Mucosa of stomach (tissue), 1 donor: Measurements from ENCODE around the gene RDH12.
"Not testable (repeated sequence)": the region's sequence is repeated elsewhere in the genome, so short reads cannot be mapped to it uniquely, and the experiment has no call there.

Experiments used
- H3K27me3 ChIP-seq: one replicate; pipeline ENCODE4 v1.7.0; 2013; ENCODE audit warnings: mild to moderate bottlenecking, low read length; ENCODE audit not compliant: control insufficient read depth, insufficient read depth
- H3K36me3 ChIP-seq: one replicate; pipeline ENCODE4 v1.7.0; 2013; ENCODE audit warnings: low read length; ENCODE audit not compliant: control insufficient read depth, insufficient read depth
- H3K4me1 ChIP-seq: one replicate; pipeline ENCODE4 v1.7.0; 2013; ENCODE audit warnings: mild to moderate bottlenecking, low read length; ENCODE audit not compliant: control insufficient read depth, insufficient read depth
- H3K4me3 ChIP-seq: one replicate; pipeline ENCODE4 v1.7.0; 2013; ENCODE audit warnings: low read length
- H3K9ac ChIP-seq: one replicate; pipeline ENCODE4 v1.7.0; 2013; ENCODE audit warnings: mild to moderate bottlenecking, low read length, moderate library complexity
- H3K9me3 ChIP-seq: one replicate; pipeline ENCODE4 v1.7.0; 2013; ENCODE audit warnings: mild to moderate bottlenecking, low read length, moderate library complexity; ENCODE audit not compliant: control insufficient read depth
- donor health status: Pancreatic carcinoma.

Gene RDH12

GRCh38 chr14:67680121-67680602, 21.5 kb upstream of the RDH12 start:
- peaks cover 9% of the 10 kb centered on the region for H3K4me1 ChIP-seq
- no peaks in the 10 kb centered on the region for H3K27me3 ChIP-seq
- H3K36me3 ChIP-seq, result peaks cover 15% of the 10 kb centered on the region
- no peak overlapping the region for H3K4me3 ChIP-seq
- H3K9me3 ChIP-seq, result no peaks in the 10 kb centered on the region
- no peak overlapping the region for H3K9ac ChIP-seq

- peaks cover 18% of the 10 kb centered on the region for H3K36me3 ChIP-seq
Observed at GRCh38 chr14:67680941-67681340, 20.7 kb upstream of the RDH12 start.

GRCh38 chr14:67683842-67684241, 17.8 kb upstream of the RDH12 start:
- Histone ChIP-seq H3K36me3 (peaks cover 11% of the 10 kb centered on the region), H3K9ac (no peak overlapping the region)

More at GRCh38 chr14:67680941-67681340, 20.7 kb upstream of the RDH12 start:
- H3K27me3 ChIP-seq, result no peaks in the 10 kb centered on the region
- H3K4me1 ChIP-seq, result peaks cover 5% of the 10 kb centered on the region
- no peaks in the 10 kb centered on the region for H3K9me3 ChIP-seq
- H3K4me3 ChIP-seq, result no peak overlapping the region
- no peak overlapping the region for H3K9ac ChIP-seq

GRCh38 chr14:67690011-67690410, 11.7 kb upstream of the RDH12 start:
- Histone ChIP-seq H3K36me3 (peaks cover 11% of the 10 kb centered on the region), H3K4me3 (no peak overlapping the region), H3K4me1 (peaks cover 5% of the 10 kb centered on the region), H3K27me3 (no peaks in the 10 kb centered on the region), H3K9ac (no peak overlapping the region), H3K9me3 (no peaks in the 10 kb centered on the region)

More at GRCh38 chr14:67683842-67684241, 17.8 kb upstream of the RDH12 start:
- peaks cover 5% of the 10 kb centered on the region for H3K4me1 ChIP-seq
- H3K27me3 ChIP-seq, result no peaks in the 10 kb centered on the region
- H3K4me3 ChIP-seq, result no peak overlapping the region
- no peaks in the 10 kb centered on the region for H3K9me3 ChIP-seq

- Histone ChIP-seq H3K9me3 (no peaks in the 10 kb centered on the region), H3K36me3 (no peaks in the 10 kb centered on the region), H3K4me3 (peak overlapping the region; percentile 83), H3K27me3 (no peaks in the 10 kb centered on the region), H3K4me1 (peaks cover 5% of the 10 kb centered on the region), H3K9ac (peak overlapping the region; percentile 90)
Observed at GRCh38 chr14:67694791-67695393, 6.8 kb upstream of the RDH12 start.

GRCh38 chr14:67695394-67695949, 6.2 kb upstream of the RDH12 start, which contains the start of gene RDH11:
RDH11 (minus strand) TSS chr14:67695764; CDS start chr14:67695703, 61 bp downstream.
- H3K27me3 ChIP-seq, result no peaks in the 10 kb centered on the region
- no peaks in the 10 kb centered on the region for H3K9me3 ChIP-seq
- H3K9ac ChIP-seq, result peak within 1 kb of the TSS; percentile 90
- peaks cover 5% of the 10 kb centered on the region for H3K4me1 ChIP-seq
- H3K36me3 ChIP-seq, result no peaks in the 10 kb centered on the region
- peak within 1 kb of the TSS; percentile 83 for H3K4me3 ChIP-seq

- Histone ChIP-seq H3K9ac (no peak overlapping the region), H3K9me3 (no peaks in the 10 kb centered on the region), H3K4me3 (no peak overlapping the region), H3K27me3 (no peaks in the 10 kb centered on the region), H3K36me3 (no peaks in the 10 kb centered on the region), H3K4me1 (peaks cover 5% of the 10 kb centered on the region)
Observed at GRCh38 chr14:67697006-67697405, 4.7 kb upstream of the RDH12 start.

GRCh38 chr14:67698179-67698578, 3.5 kb upstream of the RDH12 start:
- Histone ChIP-seq H3K9me3 (no peaks in the 10 kb centered on the region), H3K4me3 (no peak overlapping the region), H3K4me1 (peaks cover 5% of the 10 kb centered on the region), H3K9ac (no peak overlapping the region), H3K27me3 (no peaks in the 10 kb centered on the region), H3K36me3 (no peaks in the 10 kb centered on the region)

- Histone ChIP-seq H3K36me3 (no peaks in the 10 kb centered on the region), H3K9me3 (no peaks in the 10 kb centered on the region), H3K4me3 (no peak overlapping the region), H3K9ac (no peak overlapping the region), H3K27me3 (no peaks in the 10 kb centered on the region), H3K4me1 (peaks cover 11% of the 10 kb centered on the region)
Observed at GRCh38 chr14:67703997-67704396, 2.3 kb downstream of the RDH12 start.

- Histone ChIP-seq H3K4me3 (no peak overlapping the region), H3K4me1 (peaks cover 11% of the 10 kb centered on the region), H3K27me3 (no peaks in the 10 kb centered on the region), H3K9me3 (no peaks in the 10 kb centered on the region), H3K36me3 (no peaks in the 10 kb centered on the region), H3K9ac (peak overlapping the region; percentile 7)
Observed at GRCh38 chr14:67704484-67705089, 2.9 kb downstream of the RDH12 start.

GRCh38 chr14:67705211-67705610, 3.5 kb downstream of the RDH12 start:
- H3K4me1 ChIP-seq, result peaks cover 11% of the 10 kb centered on the region
- no peaks in the 10 kb centered on the region for H3K9me3 ChIP-seq
- no peak overlapping the region for H3K4me3 ChIP-seq
- H3K27me3 ChIP-seq, result no peaks in the 10 kb centered on the region
- H3K9ac ChIP-seq, result peak overlapping the region; percentile 7
- H3K36me3 ChIP-seq, result no peaks in the 10 kb centered on the region

GRCh38 chr14:67709346-67709745, 7.7 kb downstream of the RDH12 start:
- not testable (repeated sequence) for H3K27me3 ChIP-seq, H3K9ac ChIP-seq, H3K4me1 ChIP-seq, H3K36me3 ChIP-seq, H3K4me3 ChIP-seq, H3K9me3 ChIP-seq
